CD14-positive monocyte (primary cell): ENCODE results near the gene OR4F6. TPM values are rescaled to one million over a fixed set of nuclear protein-coding genes. Genes with fewer than 3 reads are reported as not detected.

Source experiments
- DNase-seq, 3 donors: peaks; one replicate each; pipeline ENCODE4 v3.0.0-alpha.2; 2011 to 2022
- H2AFZ ChIP-seq: 2 replicates; pipeline ENCODE4 v1.6.0; 2012; ENCODE audit warnings: mild to moderate bottlenecking, low read depth, low read length, inconsistent platforms; ENCODE audit not compliant: insufficient read depth, poor library complexity, severe bottlenecking
- H3K27ac ChIP-seq, 2 donors: 1 replicate in 1 of 2; 2 replicates in 1 of 2; pipeline ENCODE4 v1.5.1; 2012 to 2013; ENCODE audit warnings: low read length in 2 of 2, control low read depth in 1 of 2, inconsistent platforms in 1 of 2, low read depth in 1 of 2, mild to moderate bottlenecking in 1 of 2
- H3K27me3 ChIP-seq, 2 donors: one replicate each; pipeline versions ENCODE4 v1.6.0 to v1.6.1; 2011 to 2013; ENCODE audit warnings: low read length in 2 of 2; ENCODE audit not compliant: control insufficient read depth in 2 of 2, insufficient read depth in 2 of 2
- H3K36me3 ChIP-seq, 2 donors: replicated peaks in 1 of 2; 1 replicate in 1 of 2; 2 replicates in 1 of 2; pipeline versions ENCODE4 v1.5.1 to v1.6.1; 2012 to 2013; ENCODE audit warnings: low read length in 2 of 2, control low read depth in 1 of 2, inconsistent platforms in 1 of 2, mild to moderate bottlenecking in 1 of 2; ENCODE audit not compliant: insufficient read depth in 2 of 2, control insufficient read depth in 1 of 2
- H3K4me1 ChIP-seq, 2 donors: 1 replicate in 1 of 2; 2 replicates in 1 of 2; pipeline versions ENCODE4 v1.5.1 to v1.6.1; 2012 to 2013; ENCODE audit warnings: low read length in 2 of 2, control low read depth in 1 of 2, inconsistent platforms in 1 of 2, mild to moderate bottlenecking in 1 of 2, moderate library complexity in 1 of 2; ENCODE audit not compliant: insufficient read depth in 2 of 2, control insufficient read depth in 1 of 2
- H3K4me2 ChIP-seq: replicated peaks from 2 replicates; pipeline ENCODE3; 2012; ENCODE audit warnings: low read length, moderate library complexity, mild to moderate bottlenecking; ENCODE audit not compliant: poor library complexity, severe bottlenecking; ENCODE audit errors: extremely low read depth
- H3K4me3 ChIP-seq, 3 experiments: fragments of 200-600 bp in 1 of 3; sonication (generic) in 1 of 3; replicated peaks in 1 of 3; 1 replicate in 2 of 3; 2 replicates in 1 of 3; pipeline ENCODE4 v1.5.1; 2011 to 2013; ENCODE audit warnings: low read length in 3 of 3, mild to moderate bottlenecking in 3 of 3, control low read depth in 2 of 3, low read depth in 2 of 3, inconsistent platforms in 1 of 3, moderate library complexity in 1 of 3
- H3K79me2 ChIP-seq: 2 replicates; pipeline ENCODE4 v1.6.0; 2012; ENCODE audit warnings: mild to moderate bottlenecking, control low read depth, inconsistent platforms, low read length, moderate library complexity; ENCODE audit not compliant: insufficient read depth
- H3K9ac ChIP-seq: 2 replicates; pipeline ENCODE4 v1.6.0; 2017; ENCODE audit warnings: low read length, mild to moderate bottlenecking; ENCODE audit not compliant: insufficient read depth, poor library complexity, severe bottlenecking
- H3K9me3 ChIP-seq, 2 donors: replicated peaks in 1 of 2; 1 replicate in 1 of 2; 2 replicates in 1 of 2; pipeline versions ENCODE4 v1.5.1 to v1.6.1; 2012 to 2013; ENCODE audit warnings: low read length in 2 of 2, control low read depth in 1 of 2; ENCODE audit not compliant: control insufficient read depth in 1 of 2, insufficient read depth in 1 of 2
- H4K20me1 ChIP-seq: 2 replicates; pipeline ENCODE4 v1.6.0; 2012; ENCODE audit warnings: mild to moderate bottlenecking, low read length, control low read depth, moderate library complexity; ENCODE audit not compliant: insufficient read depth
- H3K27ac Mint-ChIP-seq, 7 donors: one replicate each; pipeline ENCODE4 v1.8.0; 2020; ENCODE audit warnings: mild to moderate bottlenecking in 7 of 7, mixed read lengths in 7 of 7, moderate library complexity in 6 of 7, inconsistent platforms in 2 of 7
- H3K27me3 Mint-ChIP-seq, 3 donors: one replicate each; pipeline ENCODE4 v1.8.0; 2021 to 2022; ENCODE audit warnings: low read depth in 3 of 3, mild to moderate bottlenecking in 3 of 3, mixed read lengths in 3 of 3, moderate library complexity in 3 of 3, inconsistent platforms in 1 of 3
- H3K36me3 Mint-ChIP-seq, 2 donors: one replicate each; pipeline ENCODE4 v1.8.0; 2020; ENCODE audit warnings: mixed read lengths in 2 of 2, inconsistent platforms in 1 of 2, mild to moderate bottlenecking in 1 of 2
- H3K4me1 Mint-ChIP-seq: one replicate; pipeline ENCODE4 v1.8.0; 2020; ENCODE audit warnings: mild to moderate bottlenecking, mixed read lengths
- H3K4me3 Mint-ChIP-seq, 2 donors: one replicate each; pipeline ENCODE4 v1.8.0; 2020; ENCODE audit warnings: mild to moderate bottlenecking in 2 of 2, mixed read lengths in 2 of 2, moderate library complexity in 1 of 2
- H3K9me3 Mint-ChIP-seq, 7 donors: one replicate each; pipeline ENCODE4 v1.8.0; 2020 to 2022; ENCODE audit warnings: mixed read lengths in 7 of 7, mild to moderate bottlenecking in 6 of 7, moderate library complexity in 6 of 7, inconsistent platforms in 2 of 7
- CTCF ChIP-seq: fragments of 200-600 bp; IDR thresholded peaks from one replicate; pipeline ENCODE4 v1.8.0; 2022; ENCODE audit warnings: antibody characterized with exemption, mild to moderate bottlenecking
- WGBS: methylation state at CpG from one replicate; pipeline ENCODE4 v1.1.5; 2013; ENCODE audit warnings: missing lambda C conversion rate; ENCODE audit not compliant: insufficient coverage; 5-methylcytosine and 5-hydroxymethylcytosine counted together
- intact Hi-C, 2 donors: fragments of 100-400 bp; cut with micrococcal nuclease; formaldehyde crosslinking; loops; one replicate each; pipeline versions ENCODE4 v1.15.0 to v1.15.1; 2023
- polyA plus RNA-seq, 3 donors: library from polyadenylated mRNA; depleted of rRNA in 1 of 3; unstranded in 2 of 3; stranded (reverse) in 1 of 3; fragments of 300-500 nt in 2 of 3; fragments of >200 nt in 1 of 3; fragmentation: Illumina TruSeq in 2 of 3; gene quantifications; 1 replicate in 2 of 3; 2 replicates in 1 of 3; pipeline ENCODE4 v1.2.3, GENCODE V29; 2012 to 2021

Gene OR4F6
- polyA plus RNA-seq, 3 donors, result not detected

GRCh38 chr15:101808201-101808600, 4.9 kb downstream of the OR4F6 start:
- Histone ChIP-seq H4K20me1 (no peaks in the 10 kb centered on the region), H3K27me3 (no peaks in the 10 kb centered on the region), H3K4me1 (no peaks in the 10 kb centered on the region), H3K4me3 (no peak overlapping the region), H2AFZ (no peak overlapping the region), H3K4me2 (no peak overlapping the region), H3K9ac (no peak overlapping the region), H3K36me3 (no peaks in the 10 kb centered on the region), H3K27ac (no peak overlapping the region), H3K79me2 (no peaks in the 10 kb centered on the region), H3K9me3 (no peaks in the 10 kb centered on the region)
- H3K27ac Mint-ChIP-seq, result no peak overlapping the region
- H3K9me3 Mint-ChIP-seq, result peaks cover 0 to 5% (median 0%) of the 10 kb centered on the region in 7 donors
- no peak for TF ChIP-seq CTCF
- H3K4me1 Mint-ChIP-seq, result no peaks in the 10 kb centered on the region
- H3K36me3 Mint-ChIP-seq, result no peaks in the 10 kb centered on the region
- intact Hi-C loops, result no loop called here
- no peak overlapping the region for H3K4me3 Mint-ChIP-seq
- WGBS, result 69% methylated on average over 2 of the region's 2 CpGs
- peaks cover 2 to 12% (median 7%) of the 10 kb centered on the region in 3 donors for H3K27me3 Mint-ChIP-seq
- DNase-seq, result no peak

GRCh38 chr15:101810456-101810855, 7.1 kb downstream of the OR4F6 start:
- no peaks in the 10 kb centered on the region for H3K9me3 ChIP-seq
- H2AFZ ChIP-seq, result no peak overlapping the region
- no CpG with 5 or more reads among the region's 1 CpG for WGBS
- H3K36me3 Mint-ChIP-seq, result no peaks in the 10 kb centered on the region
- H3K27me3 Mint-ChIP-seq, result peaks cover 2 to 12% (median 5%) of the 10 kb centered on the region in 3 donors
- no peaks in the 10 kb centered on the region for H3K27me3 ChIP-seq
- TF ChIP-seq CTCF, result no peak
- no peak overlapping the region for H3K9ac ChIP-seq
- no peaks in the 10 kb centered on the region for H3K4me1 ChIP-seq
- H3K4me3 Mint-ChIP-seq, result no peak overlapping the region
- no peak for DNase-seq
- no peak overlapping the region for H3K4me3 ChIP-seq
- intact Hi-C loops, result no loop called here
- no peak overlapping the region for H3K4me2 ChIP-seq
- no peak overlapping the region for H3K27ac Mint-ChIP-seq
- no peak overlapping the region for H3K27ac ChIP-seq
- H3K4me1 Mint-ChIP-seq, result no peaks in the 10 kb centered on the region
- peaks cover 0 to 5% (median 0%) of the 10 kb centered on the region in 7 donors for H3K9me3 Mint-ChIP-seq
- H3K79me2 ChIP-seq, result no peaks in the 10 kb centered on the region
- no peaks in the 10 kb centered on the region for H4K20me1 ChIP-seq
- no peaks in the 10 kb centered on the region for H3K36me3 ChIP-seq
